Measurements from ENCODE around the gene KCNJ2. TPM values are rescaled to one million over a fixed set of nuclear protein-coding genes. Genes with fewer than 3 reads are reported as not detected.

KCNJ2 gene
- polyA plus RNA-seq, 1 donor (not counting 4 experiments of a cell fraction or from before 2014, with no cell fraction given), result 0.12 TPM

DNA sequence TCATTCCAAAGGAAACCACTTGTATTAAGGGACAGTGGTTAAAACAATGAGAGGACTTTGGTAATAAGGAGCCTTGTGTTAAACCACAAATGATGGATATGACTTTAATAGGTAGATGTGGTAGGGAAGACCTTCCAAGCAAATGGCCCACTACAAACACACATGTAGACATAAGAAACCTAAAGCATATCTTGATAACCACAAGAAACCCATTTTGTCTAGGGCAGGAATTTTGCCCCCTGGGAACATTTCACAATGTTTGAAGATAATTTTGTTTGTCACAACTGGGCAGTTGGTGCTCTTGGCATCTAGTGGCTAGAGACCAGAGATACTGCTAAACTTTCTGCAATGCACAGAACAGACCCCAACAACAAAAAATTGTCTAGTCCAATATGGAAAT, 25.8 kb downstream of the KCNJ2 start:
- Histone ChIP-seq H2AFZ (ENCODE audit: control insufficient read depth, low read length) (no peak overlapping the region), H3K4me1 (ENCODE audit: control insufficient read depth, extremely low read depth, insufficient read depth, low read length) (peaks cover 23% of the 10 kb centered on the region), H3K36me3 (ENCODE audit: control insufficient read depth in 2 of 2, extremely low read depth in 1 of 2, insufficient read depth in 2 of 2, low read length in 2 of 2) (no peaks in the 10 kb centered on the region), H3K4me2 (ENCODE audit: control insufficient read depth, extremely low read depth, insufficient read depth, low read depth, low read length) (no peak overlapping the region), H3K4me3 (ENCODE audit: control insufficient read depth in 2 of 3, extremely low read depth in 1 of 3, insufficient read depth in 2 of 3, low read depth in 1 of 3, low read length in 3 of 3) (no peak overlapping the region), H3K9ac (ENCODE audit: control insufficient read depth, extremely low read depth, insufficient read depth, low read length) (no peak overlapping the region), H3K79me2 (ENCODE audit: control insufficient read depth, insufficient read depth, low read length) (no peaks in the 10 kb centered on the region), H3K9me3 (ENCODE audit: control insufficient read depth, low read depth, low read length) (no peaks in the 10 kb centered on the region), H3K9me1 (ENCODE audit: control insufficient read depth, extremely low read depth, insufficient read depth, low read length) (no peaks in the 10 kb centered on the region), H4K20me1 (ENCODE audit: control insufficient read depth, extremely low read depth, insufficient read depth, low read length) (no peaks in the 10 kb centered on the region), H3K27ac (ENCODE audit: control insufficient read depth, insufficient read depth, low read length) (no peak overlapping the region), H3K27me3 (ENCODE audit: control insufficient read depth, extremely low read depth, insufficient read depth, low read length) (no peaks in the 10 kb centered on the region)
- dilution Hi-C loops (cut with MboI; ENCODE audit: extremely low pct_ligation_motif_present, low sequenced_read_pairs), result no loop called here
- no peak for TF ChIP-seq EZH2 (IDR thresholded peaks at IDR 0.05; ENCODE audit: low read length)
- TF ChIP-seq, protein P1, sequence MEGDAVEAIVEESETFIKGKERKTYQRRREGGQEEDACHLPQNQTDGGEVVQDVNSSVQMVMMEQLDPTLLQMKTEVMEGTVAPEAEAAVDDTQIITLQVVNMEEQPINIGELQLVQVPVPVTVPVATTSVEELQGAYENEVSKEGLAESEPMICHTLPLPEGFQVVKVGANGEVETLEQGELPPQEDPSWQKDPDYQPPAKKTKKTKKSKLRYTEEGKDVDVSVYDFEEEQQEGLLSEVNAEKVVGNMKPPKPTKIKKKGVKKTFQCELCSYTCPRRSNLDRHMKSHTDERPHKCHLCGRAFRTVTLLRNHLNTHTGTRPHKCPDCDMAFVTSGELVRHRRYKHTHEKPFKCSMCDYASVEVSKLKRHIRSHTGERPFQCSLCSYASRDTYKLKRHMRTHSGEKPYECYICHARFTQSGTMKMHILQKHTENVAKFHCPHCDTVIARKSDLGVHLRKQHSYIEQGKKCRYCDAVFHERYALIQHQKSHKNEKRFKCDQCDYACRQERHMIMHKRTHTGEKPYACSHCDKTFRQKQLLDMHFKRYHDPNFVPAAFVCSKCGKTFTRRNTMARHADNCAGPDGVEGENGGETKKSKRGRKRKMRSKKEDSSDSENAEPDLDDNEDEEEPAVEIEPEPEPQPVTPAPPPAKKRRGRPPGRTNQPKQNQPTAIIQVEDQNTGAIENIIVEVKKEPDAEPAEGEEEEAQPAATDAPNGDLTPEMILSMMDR (optimal IDR thresholded peaks at IDR 0.05 in 1 of 3, IDR thresholded peaks at IDR 0.05 in 1 of 3, conservative IDR thresholded peaks at IDR 0.05 in 1 of 3; ENCODE audit: extremely low read depth in 1 of 3, insufficient read depth in 2 of 3, low read length in 3 of 3), result no peak
- FAIRE-seq, result no peak
- no peak for DNase-seq (ENCODE audit: low read depth, low spot score)

DNA sequence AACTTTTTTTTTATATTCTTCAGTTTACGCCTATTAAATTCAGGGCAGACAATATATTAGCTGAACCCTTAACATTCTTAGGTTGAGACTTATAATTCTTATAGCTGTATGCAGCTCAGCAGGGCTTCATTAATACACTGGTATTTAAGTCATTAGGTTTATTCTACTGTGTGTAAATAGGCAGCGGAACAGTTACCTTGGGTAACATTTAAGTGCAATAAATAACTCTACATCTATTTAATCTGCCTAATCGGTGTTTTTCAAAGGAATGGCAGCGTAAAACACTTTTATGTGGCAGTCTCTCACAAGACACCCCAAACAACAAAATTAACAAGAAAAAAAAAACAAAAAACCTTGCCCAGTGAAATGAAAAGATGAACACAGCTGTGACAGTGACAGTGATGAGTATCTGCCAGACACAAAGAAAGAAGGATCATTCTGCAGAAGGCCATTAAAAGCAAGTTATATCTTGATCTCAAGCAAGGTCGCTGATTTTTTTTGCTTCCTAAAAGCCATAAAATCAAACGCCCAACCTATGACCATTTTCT, 32.6 kb downstream of the KCNJ2 start:
- Histone ChIP-seq H3K9ac (ENCODE audit: control insufficient read depth, extremely low read depth, insufficient read depth, low read length) (no peak overlapping the region), H3K9me3 (ENCODE audit: control insufficient read depth, low read depth, low read length) (no peaks in the 10 kb centered on the region), H3K36me3 (ENCODE audit: control insufficient read depth in 2 of 2, extremely low read depth in 1 of 2, insufficient read depth in 2 of 2, low read length in 2 of 2) (no peaks in the 10 kb centered on the region), H3K27ac (ENCODE audit: control insufficient read depth, insufficient read depth, low read length) (no peak overlapping the region), H4K20me1 (ENCODE audit: control insufficient read depth, extremely low read depth, insufficient read depth, low read length) (no peaks in the 10 kb centered on the region), H3K79me2 (ENCODE audit: control insufficient read depth, insufficient read depth, low read length) (no peaks in the 10 kb centered on the region), H3K4me1 (ENCODE audit: control insufficient read depth, extremely low read depth, insufficient read depth, low read length) (peaks cover under 1% of the 10 kb centered on the region), H3K4me2 (ENCODE audit: control insufficient read depth, extremely low read depth, insufficient read depth, low read depth, low read length) (no peak overlapping the region), H3K9me1 (ENCODE audit: control insufficient read depth, extremely low read depth, insufficient read depth, low read length) (no peaks in the 10 kb centered on the region), H3K4me3 (ENCODE audit: control insufficient read depth in 2 of 3, extremely low read depth in 1 of 3, insufficient read depth in 2 of 3, low read depth in 1 of 3, low read length in 3 of 3) (no peak overlapping the region), H2AFZ (ENCODE audit: control insufficient read depth, low read length) (no peak overlapping the region), H3K27me3 (ENCODE audit: control insufficient read depth, extremely low read depth, insufficient read depth, low read length) (no peaks in the 10 kb centered on the region)
- DNase-seq (ENCODE audit: low read depth, low spot score), result no peak
- TF ChIP-seq EZH2 (IDR thresholded peaks at IDR 0.05; ENCODE audit: low read length), result no peak
- TF ChIP-seq, protein P1 (optimal IDR thresholded peaks at IDR 0.05 in 1 of 3, IDR thresholded peaks at IDR 0.05 in 1 of 3, conservative IDR thresholded peaks at IDR 0.05 in 1 of 3; ENCODE audit: extremely low read depth in 1 of 3, insufficient read depth in 2 of 3, low read length in 3 of 3), result no peak
- no peak for FAIRE-seq
- dilution Hi-C loops (cut with MboI; ENCODE audit: extremely low pct_ligation_motif_present, low sequenced_read_pairs), result no loop called here
